Nucleus accumbens (tissue), 56 donors: ENCODE measurements around the gene CMTM6.
A peak's percentile ranks its signal among the peaks of the same experiment; 100 is the strongest.
"Not testable (repeated sequence)": the region's sequence is repeated elsewhere in the genome, so short reads cannot be mapped to it uniquely, and the experiment has no call there.

Experiments
- DNase-seq, 56 donors: peaks; one replicate each; lab custom pipeline; 2025; lab: John Stamatoyannopoulos, UW

The CMTM6 gene

GRCh38 chr3:32469151-32469874, 33.3 kb downstream of the CMTM6 start:
- no peak for DNase-seq

DNA sequence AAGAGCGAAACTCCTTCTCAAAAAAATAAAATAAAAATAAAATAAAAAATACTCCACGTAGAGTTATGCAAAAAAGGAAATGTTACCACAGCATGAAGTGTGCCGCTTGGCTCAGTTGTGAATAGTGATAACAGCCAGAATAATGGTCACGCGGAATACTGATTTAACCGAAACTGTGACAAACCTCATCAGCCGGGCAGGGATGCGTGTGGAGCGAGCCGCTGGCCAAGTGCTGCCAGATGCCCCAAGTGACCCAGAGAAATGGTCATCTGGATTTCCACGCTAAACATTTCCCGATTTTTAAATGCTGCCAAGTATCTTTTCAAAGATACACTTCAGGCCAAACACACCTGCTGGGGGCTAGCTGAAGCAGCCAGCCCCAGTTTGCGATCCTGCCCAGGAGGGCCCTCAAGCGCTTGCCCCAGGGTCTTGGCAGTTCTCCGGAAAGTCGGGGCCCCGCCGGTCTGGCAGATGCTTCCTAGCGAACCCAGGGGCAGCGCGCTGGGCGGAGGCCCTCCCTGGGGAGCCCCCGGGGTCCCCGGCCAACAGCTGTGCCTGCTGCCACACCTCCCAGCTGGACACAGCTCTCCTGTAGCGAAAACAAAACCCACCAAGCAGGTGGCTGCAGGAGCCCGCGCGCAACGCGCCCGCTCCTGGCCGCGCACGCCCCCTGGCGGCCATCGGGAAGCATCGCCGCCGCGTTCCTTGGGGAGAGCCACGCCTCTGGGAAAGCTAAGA, 35.1 kb downstream of the CMTM6 start:
- peak in 45 of 56 donors; percentile 7 to 80 (median 39) for DNase-seq

- DNase-seq, result not testable (repeated sequence)
These were observed 35.8 kb downstream of the CMTM6 start for GRCh38 chr3:32466808-32467207.

- DNase-seq, result not testable (repeated sequence)
These were observed 37.9 kb downstream of the CMTM6 start for GRCh38 chr3:32464726-32465125.

GRCh38 chr3:32463415-32463814, 39.2 kb downstream of the CMTM6 start:
- DNase-seq, result not testable (repeated sequence)

DNA sequence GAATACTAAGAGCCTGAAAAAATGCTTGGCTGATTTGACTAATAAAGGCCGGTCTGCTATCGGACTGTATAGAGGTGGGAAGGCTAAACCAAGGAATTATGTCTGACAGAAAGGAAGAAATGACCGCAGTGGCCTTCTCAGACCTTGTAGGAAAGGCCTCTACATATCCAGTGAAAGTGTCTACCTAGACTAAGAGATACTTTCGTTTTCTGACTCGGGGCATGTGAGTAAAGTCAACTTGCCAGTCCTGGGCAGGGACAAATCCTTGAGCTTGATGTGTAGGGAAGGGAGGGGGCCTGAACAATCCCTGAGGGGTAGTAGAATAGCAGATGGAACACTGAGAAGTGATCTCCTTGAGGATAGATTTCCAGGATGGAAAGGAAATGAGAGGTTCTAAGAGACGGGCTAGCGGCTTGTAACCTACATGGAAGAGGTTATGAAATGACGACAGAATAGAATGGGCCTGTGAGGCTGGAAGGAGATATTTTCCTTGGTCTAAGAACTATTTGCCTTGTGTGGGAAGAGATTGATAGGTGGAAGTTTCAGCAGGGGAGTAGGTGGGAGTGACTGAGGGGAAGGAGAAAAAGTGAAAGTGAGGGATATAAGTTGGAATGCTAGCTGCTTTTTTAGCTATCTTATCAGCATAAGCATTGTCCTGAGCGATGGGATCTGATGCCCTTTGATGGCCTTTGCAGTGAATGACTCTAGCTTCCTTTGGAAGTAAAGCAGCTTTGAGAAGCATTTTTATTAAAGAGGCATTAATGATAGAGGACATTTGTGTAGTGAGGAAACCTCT, 40.3 kb downstream of the CMTM6 start:
- DNase-seq, result not testable (repeated sequence)

- DNase-seq, result not testable (repeated sequence)
These were observed 41.7 kb downstream of the CMTM6 start for GRCh38 chr3:32460817-32461496.

GRCh38 chr3:32460031-32460749, 42.5 kb downstream of the CMTM6 start:
- DNase-seq, result no peak

GRCh38 chr3:32459450-32459849, 43.2 kb downstream of the CMTM6 start:
- DNase-seq, result no peak

DNA sequence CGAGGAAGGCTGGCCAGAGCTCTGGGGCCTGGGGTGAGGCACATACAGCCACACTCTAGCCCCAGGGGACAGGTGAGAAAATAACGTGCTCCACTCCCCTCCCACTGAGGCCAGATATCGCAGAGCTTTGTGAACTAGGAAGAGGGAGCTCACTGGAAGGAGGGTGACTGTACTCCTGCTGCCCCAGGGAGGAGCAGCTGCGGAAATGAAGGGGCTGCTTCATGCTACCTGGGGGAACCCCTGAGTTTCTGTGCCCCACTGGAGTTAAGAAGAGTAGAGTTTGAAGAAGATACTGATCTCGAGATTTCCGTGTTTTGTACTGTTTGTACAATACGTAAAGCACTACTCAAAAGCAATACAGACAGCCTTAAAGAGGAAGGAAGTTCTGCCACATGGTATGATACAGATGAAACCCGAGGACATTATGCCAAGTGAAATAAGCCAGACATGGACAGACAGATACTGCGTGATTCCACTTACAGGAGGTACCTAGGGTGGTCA, 44.6 kb downstream of the CMTM6 start:
- DNase-seq, result no peak

DNA sequence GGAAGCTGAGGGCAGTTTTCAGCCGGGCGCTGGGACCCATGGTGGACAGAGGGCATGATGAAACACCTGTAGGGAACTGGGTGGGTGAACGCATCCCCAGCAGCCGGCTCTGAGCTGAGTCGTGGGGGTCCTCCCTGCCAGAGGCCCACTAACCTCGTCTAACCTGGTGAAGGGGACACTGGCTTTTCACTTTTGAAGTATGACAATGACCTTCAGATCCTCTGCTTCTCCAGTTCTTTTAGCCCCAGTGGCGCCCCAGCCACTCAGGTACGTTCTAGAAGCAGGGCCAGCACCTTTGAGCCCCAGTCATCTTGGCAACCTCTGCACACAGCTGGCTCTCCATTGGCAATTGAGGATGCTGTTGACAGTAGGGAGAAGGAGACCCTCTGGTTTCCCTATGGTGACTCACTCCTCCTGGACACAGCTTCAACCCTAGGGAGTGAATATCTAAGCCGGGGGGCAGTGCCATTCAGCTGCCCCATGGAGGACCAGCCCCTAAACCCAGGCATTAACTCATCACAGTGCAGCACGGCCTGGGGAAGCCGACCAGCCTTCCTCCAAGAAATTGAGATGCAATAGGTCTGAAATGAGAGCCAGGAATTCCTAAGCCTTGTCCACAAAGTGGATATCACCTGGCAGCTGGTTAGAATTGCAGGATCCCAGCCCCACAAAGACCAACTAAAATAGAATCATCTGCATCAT, 46.1 kb downstream of the CMTM6 start:
- DNase-seq, result no peak

GRCh38 chr3:32455609-32456428, 46.8 kb downstream of the CMTM6 start:
- no peak for DNase-seq

DNA sequence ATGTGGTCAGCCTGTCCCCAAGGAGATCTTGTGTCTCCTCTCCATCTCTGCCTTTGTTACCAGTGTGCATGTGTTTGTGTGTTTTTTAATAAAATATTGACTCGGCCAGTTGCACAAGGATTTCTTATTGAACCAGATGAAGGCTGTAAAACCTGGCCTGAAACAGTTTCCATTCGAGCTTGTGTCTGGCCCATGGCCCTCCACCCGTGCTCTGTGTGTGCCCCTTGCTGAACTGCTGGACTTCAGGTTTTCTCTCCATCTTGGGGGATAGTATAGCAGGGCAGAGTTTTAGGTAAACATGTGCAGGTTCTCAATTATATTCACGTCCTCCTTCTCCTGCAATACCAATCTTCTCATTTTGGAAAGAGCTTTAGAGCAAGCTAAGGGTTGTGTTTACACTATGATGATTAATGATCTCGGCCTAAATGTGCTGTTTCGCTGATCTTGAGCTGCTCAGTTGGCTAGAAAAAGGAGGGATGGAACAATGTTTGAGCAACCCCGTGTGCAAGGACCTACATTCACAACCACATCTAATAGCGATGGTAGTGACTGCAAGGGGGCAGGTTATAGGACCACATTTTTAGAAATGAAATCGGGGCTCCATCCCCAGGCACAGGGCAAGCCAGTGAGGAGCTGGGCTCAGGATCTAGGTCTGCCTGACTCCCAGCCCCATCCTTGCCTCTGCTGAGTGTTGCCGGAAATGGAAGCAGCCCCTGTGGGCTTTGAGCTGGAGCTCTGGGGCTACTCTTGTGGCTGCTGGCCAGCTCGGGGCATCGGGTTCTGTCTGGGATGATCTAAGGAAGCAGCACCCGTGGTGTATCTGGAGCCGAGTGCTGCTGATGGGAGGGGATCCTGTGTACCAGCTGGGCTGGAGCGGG, 47.7 kb downstream of the CMTM6 start:
- no peak for DNase-seq

GRCh38 chr3:32454111-32454510, 48.5 kb downstream of the CMTM6 start:
- no peak for DNase-seq

DNA sequence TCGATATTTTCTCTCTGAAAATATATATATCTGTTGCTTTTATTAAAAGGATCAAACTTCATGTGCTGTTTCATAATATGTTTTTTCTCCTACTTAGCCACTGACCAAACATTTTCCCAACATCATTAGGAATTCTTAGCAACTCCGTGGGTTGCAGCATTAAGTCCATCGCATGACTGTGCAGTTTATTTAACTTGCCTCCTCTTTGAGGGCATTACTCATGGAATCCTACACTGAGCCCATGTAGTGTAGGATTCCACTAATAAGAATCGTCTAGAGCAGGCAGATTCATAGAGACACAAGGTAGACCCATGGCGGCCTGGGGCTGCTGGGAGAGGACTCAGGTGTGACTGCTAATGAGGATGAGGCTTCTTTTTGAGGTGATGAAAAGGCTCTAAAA, 49.3 kb downstream of the CMTM6 start:
- no peak for DNase-seq

DNA sequence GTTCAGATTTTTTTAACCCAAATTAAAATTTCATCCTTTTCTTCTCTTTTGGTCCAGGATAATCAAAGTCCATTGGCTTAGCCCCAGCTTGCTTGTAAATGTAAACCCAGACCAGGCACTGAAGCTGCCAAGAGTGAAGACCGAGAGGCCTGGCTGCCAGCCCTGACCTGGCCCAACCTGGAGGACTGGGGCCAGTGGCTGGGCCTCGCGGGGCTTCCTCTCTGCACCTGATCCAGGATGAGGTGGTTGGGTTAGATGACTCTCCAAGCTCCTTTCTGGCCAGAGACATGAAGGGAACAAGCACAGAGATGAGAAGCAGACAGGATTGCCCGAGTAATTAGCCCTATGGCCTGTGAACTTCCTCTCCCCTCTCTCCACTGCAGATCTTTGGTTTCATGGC, 50.6 kb downstream of the CMTM6 start:
- no peak for DNase-seq

- DNase-seq, result peak in 1 of 56 donors; percentile 4
These were observed 51.5 kb downstream of the CMTM6 start for GRCh38 chr3:32450992-32451659.
